ENCODE measurements around the gene CMTM6.

Gene CMTM6

DNA sequence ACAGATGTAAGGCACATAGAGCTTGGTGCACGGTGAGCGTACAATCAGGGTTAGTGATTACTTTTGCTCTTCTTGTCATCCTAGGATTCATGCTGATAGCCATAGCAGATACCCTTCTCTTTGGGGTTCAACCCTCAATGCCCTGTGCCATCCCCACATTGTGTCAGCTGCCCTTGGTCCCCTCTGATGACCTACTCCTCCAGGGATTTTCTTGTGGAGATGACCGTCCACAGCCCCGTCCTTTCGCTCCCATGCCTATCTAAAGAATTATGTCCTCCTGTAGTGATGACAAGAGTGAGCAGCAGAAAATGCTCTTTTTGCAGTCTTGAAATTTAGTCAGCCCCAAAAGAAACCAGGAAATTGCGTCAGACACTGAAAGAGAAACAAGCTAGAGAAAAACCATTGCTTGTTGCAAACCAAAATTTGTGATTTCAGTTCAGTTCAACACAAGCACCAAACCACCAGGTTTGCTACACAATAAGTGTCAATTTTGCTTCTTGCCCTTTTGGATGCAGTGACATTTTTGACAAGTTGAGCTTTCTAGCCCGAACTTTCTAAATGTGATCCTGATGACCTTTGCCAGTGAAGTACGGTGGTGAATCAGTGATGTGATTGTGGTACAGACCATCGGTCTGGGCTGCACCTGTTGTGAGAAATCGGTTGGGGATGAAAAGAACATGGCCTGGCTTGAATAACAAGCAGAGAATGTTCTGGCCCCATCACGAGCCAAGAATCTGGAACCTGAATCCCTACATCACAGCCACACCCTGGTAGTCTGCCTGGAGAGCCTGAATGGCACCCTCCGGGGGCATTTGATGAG is 69.7 kb downstream of the CMTM6 start:
- no peak for FAIRE-seq
- DNase-seq (ENCODE audit: insufficient read length, low spot score), result no peak
- TF ChIP-seq, protein P1, sequence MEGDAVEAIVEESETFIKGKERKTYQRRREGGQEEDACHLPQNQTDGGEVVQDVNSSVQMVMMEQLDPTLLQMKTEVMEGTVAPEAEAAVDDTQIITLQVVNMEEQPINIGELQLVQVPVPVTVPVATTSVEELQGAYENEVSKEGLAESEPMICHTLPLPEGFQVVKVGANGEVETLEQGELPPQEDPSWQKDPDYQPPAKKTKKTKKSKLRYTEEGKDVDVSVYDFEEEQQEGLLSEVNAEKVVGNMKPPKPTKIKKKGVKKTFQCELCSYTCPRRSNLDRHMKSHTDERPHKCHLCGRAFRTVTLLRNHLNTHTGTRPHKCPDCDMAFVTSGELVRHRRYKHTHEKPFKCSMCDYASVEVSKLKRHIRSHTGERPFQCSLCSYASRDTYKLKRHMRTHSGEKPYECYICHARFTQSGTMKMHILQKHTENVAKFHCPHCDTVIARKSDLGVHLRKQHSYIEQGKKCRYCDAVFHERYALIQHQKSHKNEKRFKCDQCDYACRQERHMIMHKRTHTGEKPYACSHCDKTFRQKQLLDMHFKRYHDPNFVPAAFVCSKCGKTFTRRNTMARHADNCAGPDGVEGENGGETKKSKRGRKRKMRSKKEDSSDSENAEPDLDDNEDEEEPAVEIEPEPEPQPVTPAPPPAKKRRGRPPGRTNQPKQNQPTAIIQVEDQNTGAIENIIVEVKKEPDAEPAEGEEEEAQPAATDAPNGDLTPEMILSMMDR (IDR thresholded peaks at IDR 0.05; ENCODE audit: insufficient read depth, missing control alignments), result no peak

DNA sequence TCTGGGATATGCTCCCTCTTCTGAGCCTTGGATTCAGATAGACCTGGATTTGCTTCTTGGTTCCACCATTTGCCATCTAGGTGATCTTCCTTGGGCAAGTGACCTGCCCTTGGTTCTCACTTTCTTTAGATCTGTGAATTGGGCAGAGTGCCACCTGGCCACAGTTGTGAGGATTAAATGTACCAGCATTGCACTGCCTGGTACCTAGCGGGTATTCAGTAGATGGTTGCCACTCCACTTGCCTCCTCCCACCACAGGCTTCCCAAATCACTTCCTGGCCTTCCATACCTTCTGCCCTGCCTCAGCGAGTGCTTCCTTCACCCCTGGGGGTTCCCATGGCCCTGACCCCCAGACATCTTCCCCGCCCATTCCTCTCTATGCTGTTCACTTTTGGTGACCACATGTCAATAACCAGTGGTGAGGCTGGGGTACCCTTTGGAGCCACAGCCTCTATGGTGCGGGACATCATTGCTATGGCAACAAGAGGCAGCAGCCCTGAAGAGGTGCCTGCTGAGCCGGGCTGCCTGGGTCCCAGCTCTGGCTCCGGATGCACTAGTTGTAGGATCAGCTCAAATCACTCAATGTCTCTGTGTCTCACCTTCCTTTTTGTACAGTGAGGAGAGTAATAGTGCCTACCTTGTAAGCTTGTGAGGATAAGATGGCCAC is 70.5 kb downstream of the CMTM6 start:
- FAIRE-seq, result no peak
- no peak for DNase-seq (ENCODE audit: insufficient read length, low spot score)
- TF ChIP-seq, protein P1 (IDR thresholded peaks at IDR 0.05; ENCODE audit: insufficient read depth, missing control alignments), result no peak

DNA sequence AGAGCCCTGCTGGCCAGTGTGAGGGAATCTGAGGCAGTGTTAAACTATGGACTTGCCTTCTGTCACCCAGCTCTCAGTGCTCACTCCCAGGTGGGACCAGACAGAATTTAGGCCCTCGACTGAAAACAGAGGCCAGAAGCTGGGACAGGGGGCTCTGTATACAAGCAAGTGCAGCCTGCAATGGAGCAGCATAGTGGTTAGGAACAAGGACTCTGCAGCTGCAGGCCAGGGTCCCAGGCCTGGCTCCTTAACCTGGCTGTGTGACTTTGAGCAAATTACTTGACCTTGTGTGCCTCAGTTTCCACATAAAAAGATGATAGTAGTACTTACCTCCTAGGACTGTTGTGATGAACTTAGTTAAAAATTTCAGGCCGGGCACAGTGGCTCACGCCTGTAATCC is 71.2 kb downstream of the CMTM6 start:
- FAIRE-seq (no peak), DNase-seq (ENCODE audit: insufficient read length, low spot score) (no peak)
- TF ChIP-seq, protein P1 (IDR thresholded peaks at IDR 0.05; ENCODE audit: insufficient read depth, missing control alignments), result no peak
